AG04450 (cell line): ENCODE data around the gene RASA3. TPM values are rescaled to one million over a fixed set of nuclear protein-coding genes. Genes with fewer than 3 reads are reported as not detected.

Experiments
- CTCF ChIA-PET: fragments of 300-600, 350-600 bp; formaldehyde crosslinking; extraction: SDS; loops from one replicate; lab custom pipeline; 2022; ENCODE audit warnings: antibody characterized with exemption, inconsistent platforms; lab: Charles Lee
- POLR2A ChIA-PET: fragments of 350-600 bp; formaldehyde crosslinking; extraction: SDS; loops from one replicate; lab custom pipeline; 2021; ENCODE audit warnings: antibody characterized with exemption, inconsistent platforms; lab: Yijun Ruan, JAX
- DNase-seq: peaks from one replicate; pipeline ENCODE4 v3.0.0-alpha.2; 2011; ENCODE audit warnings: low read depth, low spot score
- H3K27ac ChIP-seq: one replicate; pipeline ENCODE4 v1.5.1; 2012; ENCODE audit warnings: low read depth, low read length, control low read depth
- H3K27me3 ChIP-seq: one replicate; pipeline ENCODE4 v1.6.0; 2012; ENCODE audit warnings: low read length; ENCODE audit not compliant: control insufficient read depth, insufficient read depth
- H3K4me3 ChIP-seq: 2 replicates; pipeline ENCODE4 v1.5.1; 2011; ENCODE audit warnings: mild to moderate bottlenecking, low read depth, low read length, control low read depth
- H3K9me3 ChIP-seq: 2 replicates; pipeline ENCODE4 v1.5.1; 2012; ENCODE audit warnings: low read length; ENCODE audit not compliant: control insufficient read depth, insufficient read depth
- CTCF ChIP-seq: IDR thresholded peaks from 2 replicates; pipeline ENCODE4 v1.5.1; 2011; ENCODE audit warnings: low read depth, low read length, control low read depth, inconsistent platforms
- polyA plus RNA-seq: library from polyadenylated mRNA; depleted of rRNA; stranded (reverse); fragments of >200 nt; gene quantifications from 2 replicates; pipeline ENCODE4 v1.2.3, GENCODE V29; 2011

The RASA3 gene
- polyA plus RNA-seq, 1 experiment = 25.2 TPM

- ChIA-PET CTCF (no interaction called here), POLR2A (interaction anchor here (1.1 to 1.2 kb wide), 2 partner anchors 16 to 30 kb away, joined by 3 to 4 read pairs; no protein-coding TSS in a partner anchor)
- TF ChIP-seq CTCF = no peak
Measured at GRCh38 chr13:114095486-114095885, 36.9 kb downstream of the RASA3 start.

GRCh38 chr13:114093118-114093517 lies 39.3 kb downstream of the RASA3 start:
- CTCF ChIA-PET = no interaction called here
- no peak for DNase-seq
- POLR2A ChIA-PET = interaction anchor here (0.6 kb wide), 1 partner anchor 50 kb away, joined by 3 read pairs; no protein-coding TSS in a partner anchor
- no peak overlapping the region for H3K4me3 ChIP-seq
- peaks cover 7% of the 10 kb centered on the region for H3K9me3 ChIP-seq
- H3K27ac ChIP-seq = no peak overlapping the region
- TF ChIP-seq CTCF = no peak
- no peaks in the 10 kb centered on the region for H3K27me3 ChIP-seq

More at GRCh38 chr13:114095486-114095885, 36.9 kb downstream of the RASA3 start:
- peaks cover 1% of the 10 kb centered on the region for H3K9me3 ChIP-seq
- H3K27me3 ChIP-seq = no peaks in the 10 kb centered on the region
- DNase-seq = no peak
- no peak overlapping the region for H3K4me3 ChIP-seq
- no peak overlapping the region for H3K27ac ChIP-seq

DNA sequence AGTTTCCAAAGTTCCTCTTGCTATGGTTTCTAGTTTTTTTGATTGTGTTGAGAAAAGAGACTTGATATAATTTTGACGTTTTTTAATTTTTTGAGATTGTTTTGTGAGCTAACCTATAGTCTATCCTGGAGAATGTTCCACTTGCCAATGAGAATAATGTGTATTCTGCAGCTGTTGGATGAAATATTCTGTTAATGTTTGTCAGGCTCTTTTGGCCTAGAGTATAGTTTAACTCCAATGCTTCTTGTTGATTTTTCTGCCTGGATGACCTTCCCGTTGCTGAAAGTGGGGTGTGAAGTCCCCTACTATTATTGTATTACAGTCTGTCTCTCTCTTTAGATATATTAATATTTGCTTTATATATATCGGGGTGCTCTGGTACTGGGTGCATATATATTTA lies 40.0 kb downstream of the RASA3 start:
- TF ChIP-seq CTCF = no peak
- ChIA-PET POLR2A (no interaction called here), CTCF (no interaction called here)
- no peak overlapping the region for H3K27ac ChIP-seq
- H3K4me3 ChIP-seq = no peak overlapping the region
- DNase-seq = no peak
- peaks cover 11% of the 10 kb centered on the region for H3K9me3 ChIP-seq
- no peaks in the 10 kb centered on the region for H3K27me3 ChIP-seq

DNA sequence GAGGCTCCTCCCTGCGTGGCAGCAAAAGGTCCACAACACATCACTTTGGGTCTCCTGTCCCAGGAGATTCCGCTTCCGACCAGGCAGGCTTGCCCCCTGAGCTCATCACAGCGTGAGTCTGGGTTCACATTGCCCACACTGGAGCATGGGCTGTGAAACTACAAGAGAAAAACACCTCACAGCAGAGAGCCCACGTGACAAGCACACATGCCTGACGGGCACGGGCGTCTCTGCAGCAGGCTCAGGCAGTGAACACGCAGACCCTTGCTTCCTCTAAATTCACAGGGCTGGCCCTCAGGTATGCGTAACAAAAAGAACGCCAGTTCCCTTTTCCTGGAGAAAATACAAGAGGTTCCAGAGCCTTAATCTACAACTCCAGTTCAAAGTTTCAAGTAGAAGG lies 41.9 kb downstream of the RASA3 start:
- ChIA-PET CTCF (no interaction called here), POLR2A (no interaction called here)
- H3K27me3 ChIP-seq = no peaks in the 10 kb centered on the region

More for the DNA sequence above, 41.9 kb downstream of the RASA3 start:
- H3K4me3 ChIP-seq = no peak overlapping the region
- no peak for TF ChIP-seq CTCF
- no peak for DNase-seq
- peaks cover 17% of the 10 kb centered on the region for H3K9me3 ChIP-seq
- H3K27ac ChIP-seq = no peak overlapping the region
